HG02885 (cell line): ENCODE results near the gene IMP4.

ENCODE experiments used
- ATAC-seq: cut with Tn5 transposase; IDR thresholded peaks from one replicate; pipeline ENCODE4 v1.9.1; 2021; ENCODE audit warnings: mild to moderate bottlenecking; ENCODE audit not compliant: unreplicated experiment, poor library complexity

IMP4 gene

DNA sequence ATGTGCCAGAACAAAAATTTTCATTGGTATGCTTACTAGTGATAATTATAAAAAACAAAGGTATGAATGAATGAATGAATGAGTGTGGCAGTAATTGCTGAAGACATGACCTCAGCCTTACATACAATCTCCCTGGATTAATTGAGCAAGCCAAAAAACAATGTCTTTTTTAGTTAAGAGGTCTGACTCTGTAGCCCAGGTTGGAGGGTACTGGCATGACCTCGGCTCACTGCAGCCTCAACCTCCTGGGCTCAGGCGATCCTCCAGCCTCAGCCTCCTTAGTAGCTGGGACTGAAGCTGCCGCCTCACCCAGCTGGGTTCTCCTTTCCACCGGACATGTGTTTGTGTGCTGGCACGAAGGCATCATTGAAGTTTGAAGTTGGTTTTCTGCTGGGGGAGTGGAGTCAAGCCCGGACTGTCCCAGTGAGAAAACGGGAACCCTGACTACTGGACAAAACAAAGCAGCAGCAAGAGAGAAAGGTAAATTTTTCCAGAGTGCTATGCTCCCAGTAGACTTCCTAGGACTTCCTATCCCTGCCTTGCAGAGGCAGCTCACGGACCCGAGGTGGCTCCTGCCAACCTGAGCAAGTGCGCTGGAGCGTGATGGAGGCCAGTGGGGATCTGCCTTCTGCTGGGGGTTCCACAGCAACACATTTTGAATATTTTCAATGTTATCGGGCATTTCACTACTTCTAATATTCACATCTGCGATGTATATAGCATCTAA lies 6.4 kb upstream of the IMP4 start:
- ATAC-seq, result no peak

DNA sequence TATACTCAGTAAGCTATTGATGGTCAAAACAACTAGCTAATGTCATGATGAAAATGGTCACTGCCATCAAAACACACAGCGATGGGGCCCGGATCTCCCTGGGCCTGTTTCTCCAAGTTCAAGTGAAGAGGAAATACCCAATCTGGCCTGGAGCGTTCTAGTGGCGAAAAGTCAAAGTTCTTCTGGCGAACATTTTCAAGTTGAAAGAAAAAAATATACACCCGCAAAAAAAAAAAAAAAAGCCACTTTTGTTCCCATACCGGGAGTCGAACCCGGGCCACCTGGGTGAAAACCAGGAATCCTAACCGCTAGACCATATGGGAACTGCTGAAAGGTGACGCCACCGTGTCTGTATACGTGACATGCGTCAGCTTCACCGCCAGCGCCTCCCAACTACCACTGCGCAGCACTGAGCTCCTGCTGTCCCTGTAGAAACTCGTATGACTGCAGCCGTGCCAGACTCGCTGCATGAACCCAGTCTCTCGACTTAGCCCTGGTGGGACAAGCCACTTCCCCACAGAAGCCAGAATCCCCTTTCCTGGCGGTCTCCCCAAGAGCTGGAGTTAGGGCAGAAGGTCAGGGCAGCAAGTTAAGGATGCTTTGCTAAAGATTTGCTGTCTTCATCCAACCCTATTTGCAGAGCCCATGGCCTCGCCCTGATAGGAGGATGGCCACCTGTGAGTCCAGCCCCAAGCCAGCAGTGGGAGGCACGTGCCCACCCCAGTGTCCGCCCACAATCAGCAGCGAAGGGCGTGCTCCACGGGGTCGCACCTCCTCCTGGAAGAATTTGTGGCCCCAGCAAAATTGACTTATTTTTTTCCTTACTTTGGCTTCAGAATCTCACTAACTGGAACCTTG lies 5.6 kb upstream of the IMP4 start:
- ATAC-seq, result peak; percentile 43

DNA sequence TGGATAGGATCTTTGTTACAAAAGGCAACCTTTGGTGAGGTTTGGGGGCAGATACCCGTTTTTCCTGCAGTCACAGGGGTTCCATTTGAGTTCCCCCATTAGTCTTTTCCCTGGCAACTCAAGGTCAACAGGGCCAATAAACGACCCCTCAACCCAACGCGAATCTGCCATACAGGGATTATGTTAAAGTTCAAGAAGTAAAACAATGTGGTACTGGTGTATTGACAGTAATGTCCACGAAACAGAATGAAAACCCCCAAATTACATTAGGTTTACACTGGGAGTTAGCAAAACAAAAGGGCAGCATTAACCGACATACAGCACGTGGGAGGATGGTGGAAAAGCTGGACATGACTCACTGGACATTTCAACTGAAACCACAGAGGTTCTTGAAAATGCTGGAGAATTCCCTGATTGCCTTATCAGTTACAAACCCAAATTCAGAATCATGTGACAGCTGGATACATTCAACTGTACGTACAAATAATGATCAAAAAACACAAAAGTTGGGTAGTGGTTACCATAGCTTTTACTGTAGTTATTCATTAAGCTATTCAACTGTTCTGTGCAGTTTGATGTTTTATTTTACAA lies 4.9 kb upstream of the IMP4 start:
- no peak for ATAC-seq

DNA sequence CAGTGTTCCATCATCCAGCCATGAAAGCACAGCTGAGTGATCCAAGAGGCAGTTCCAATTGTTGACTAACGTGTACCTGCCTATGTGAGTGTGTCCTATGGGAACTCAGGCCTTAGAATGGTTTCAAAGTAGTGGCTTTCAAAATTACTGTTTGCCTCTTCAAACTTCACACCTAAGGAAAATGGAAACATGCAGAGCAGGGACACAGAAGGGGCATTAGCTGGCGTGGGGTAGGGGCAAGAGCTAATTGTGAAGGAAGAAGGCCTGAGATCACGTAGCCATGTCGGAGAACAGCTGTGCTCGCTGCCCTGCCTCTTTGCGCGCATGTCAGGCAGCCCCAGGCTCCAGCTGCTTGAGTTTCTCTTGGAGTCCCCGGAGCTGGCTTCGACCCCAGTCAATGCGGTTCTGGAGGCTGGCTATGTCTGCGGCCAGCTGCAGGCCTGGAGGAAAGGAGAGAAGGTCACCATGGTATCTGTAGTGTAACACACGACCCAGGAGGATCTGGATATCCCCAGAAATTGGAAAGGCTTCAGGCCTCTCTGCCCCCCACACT lies 3.8 kb upstream of the IMP4 start:
- ATAC-seq, result no peak

DNA sequence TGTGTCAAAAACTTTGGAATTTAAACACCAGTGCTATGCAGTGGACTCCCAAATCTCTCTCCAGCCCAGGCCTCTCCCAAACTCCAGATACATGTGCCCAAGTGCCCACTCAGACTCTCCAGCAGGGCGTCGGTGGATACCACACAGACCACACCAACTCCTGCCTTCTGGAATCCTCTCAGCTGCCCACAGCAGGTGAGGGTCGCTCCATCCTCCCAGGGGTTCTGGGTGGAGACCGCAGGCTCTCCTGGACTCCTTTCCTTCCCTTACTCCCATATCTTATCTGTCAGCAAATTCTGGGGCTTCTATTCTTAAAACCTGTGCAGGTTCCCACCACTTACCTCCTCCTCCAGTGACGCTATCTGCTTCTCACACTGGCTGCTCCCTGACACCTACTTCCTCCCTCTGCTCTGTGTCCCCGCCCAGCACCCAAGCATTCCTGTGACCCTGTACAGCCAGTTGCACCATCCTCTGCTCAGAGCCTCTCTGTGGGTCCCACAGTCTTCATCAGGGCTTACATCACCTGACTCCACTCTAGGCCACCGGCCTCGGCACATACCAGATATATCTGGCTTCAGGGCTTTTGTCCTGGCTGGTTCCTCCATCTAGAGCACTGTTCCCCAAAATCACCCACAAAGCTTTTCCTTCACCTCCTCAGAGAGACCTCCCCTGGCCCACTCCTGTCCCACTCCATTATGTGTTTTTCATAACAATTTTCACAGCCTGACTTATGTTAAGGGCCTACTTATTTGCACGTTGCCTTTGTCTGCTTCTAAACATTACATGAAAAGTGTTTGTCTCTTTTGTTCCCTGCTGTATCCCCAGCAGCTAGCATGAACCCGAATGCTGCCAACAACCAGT lies 2.6 kb upstream of the IMP4 start:
- no peak for ATAC-seq

DNA sequence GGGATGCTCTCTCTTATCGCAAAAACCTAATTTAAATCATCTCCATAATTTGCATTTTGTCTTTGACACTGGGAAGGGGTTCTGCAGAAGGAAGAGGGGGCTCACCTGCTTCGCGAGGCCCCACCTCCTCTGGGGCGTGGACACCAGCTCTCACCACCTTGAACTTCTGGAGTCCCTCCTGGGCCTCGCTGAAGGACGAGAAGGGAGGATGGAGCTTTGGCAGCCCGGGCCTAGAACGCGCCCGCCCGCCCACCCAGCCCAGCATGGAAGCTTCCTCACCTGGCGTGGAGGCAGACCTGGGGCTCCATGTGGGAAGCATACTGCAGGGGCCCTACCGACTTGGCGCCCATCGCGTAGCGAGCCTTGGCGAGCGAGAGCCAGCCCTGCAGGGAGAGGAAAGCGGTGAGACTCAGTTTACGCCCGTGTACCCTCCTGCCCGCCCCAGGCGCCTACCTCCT lies 1.1 kb upstream of the IMP4 start:
- ATAC-seq, result peak; percentile 2

DNA sequence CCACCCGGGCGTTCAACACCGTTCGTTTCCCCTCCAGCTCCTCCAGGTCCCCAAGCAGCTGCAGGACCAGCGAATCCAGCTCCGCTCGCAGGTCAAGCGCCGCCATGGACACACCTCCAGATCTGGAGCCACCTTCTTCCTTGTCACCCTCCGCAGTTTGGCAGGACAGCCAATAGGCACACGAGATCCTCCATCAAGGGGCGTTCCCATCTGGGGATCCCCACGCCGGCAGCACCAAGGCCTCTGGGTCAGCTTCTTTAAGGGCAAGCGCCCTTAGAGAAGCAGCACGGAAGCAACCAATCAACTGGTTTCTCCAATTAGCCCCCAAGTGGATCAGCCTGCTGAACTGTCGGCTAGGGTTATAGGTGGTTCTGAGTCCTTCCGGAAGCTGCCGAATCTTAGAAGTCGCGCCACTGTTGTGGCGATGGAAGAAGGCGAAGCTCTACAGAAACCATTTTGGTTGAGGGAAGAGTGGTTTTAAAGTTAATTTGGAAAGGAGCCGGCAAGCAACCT lies 621 bp upstream of the IMP4 start:
- ATAC-seq, result peak; percentile 77

DNA sequence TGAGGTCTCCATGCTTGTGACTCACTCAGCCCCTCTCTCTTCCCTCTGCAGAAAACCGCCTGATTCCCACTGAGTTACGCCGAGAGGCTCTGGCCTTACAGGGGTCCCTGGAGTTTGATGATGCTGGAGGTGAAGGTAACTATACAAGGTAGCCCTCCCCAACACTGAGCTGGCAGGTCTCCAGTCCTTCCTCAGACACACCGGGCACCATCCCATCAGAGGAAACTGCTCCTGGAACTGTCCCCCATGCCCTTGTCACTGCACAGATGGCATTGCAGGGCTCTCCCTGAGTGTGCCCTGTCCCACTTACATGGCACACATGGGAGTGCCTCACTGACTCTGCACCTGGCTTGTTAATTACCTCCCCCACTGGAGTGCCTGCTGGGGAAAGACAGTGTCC lies 1.9 kb downstream of the IMP4 start:
- no peak for ATAC-seq

DNA sequence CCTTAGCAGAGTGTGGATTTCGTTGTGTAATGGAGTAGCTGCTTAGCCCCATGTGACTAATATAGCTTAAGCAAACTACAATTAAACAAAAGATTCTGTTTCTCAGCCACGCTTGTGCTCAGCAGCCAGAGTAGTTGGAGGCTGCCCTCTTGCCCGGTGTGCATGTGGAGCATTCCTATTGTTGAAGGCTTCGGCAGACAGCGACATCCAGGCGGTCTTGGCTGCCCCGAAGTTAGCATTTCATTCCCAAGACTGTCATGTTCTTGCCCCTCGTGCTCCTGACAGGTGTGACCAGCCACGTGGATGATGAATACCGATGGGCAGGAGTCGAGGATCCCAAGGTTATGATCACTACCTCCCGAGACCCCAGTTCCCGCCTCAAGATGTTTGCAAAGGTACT lies 2.4 kb downstream of the IMP4 start:
- no peak for ATAC-seq

DNA sequence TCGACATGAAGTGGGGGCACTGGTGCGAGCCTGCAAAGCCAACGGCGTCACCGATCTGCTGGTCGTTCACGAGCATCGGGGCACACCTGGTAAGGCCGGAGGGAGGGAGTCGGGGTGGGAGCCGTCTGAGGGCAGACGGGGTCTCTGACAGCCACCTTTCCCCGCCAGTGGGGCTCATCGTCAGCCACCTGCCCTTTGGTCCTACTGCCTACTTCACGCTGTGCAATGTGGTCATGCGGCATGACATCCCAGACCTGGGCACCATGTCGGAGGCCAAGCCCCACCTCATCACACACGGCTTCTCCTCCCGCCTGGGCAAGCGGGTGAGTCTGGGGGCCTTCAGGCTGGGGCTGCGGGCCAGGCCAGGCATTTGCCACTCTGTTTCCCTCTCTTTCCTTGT lies 2.9 kb downstream of the IMP4 start:
- no peak for ATAC-seq

DNA sequence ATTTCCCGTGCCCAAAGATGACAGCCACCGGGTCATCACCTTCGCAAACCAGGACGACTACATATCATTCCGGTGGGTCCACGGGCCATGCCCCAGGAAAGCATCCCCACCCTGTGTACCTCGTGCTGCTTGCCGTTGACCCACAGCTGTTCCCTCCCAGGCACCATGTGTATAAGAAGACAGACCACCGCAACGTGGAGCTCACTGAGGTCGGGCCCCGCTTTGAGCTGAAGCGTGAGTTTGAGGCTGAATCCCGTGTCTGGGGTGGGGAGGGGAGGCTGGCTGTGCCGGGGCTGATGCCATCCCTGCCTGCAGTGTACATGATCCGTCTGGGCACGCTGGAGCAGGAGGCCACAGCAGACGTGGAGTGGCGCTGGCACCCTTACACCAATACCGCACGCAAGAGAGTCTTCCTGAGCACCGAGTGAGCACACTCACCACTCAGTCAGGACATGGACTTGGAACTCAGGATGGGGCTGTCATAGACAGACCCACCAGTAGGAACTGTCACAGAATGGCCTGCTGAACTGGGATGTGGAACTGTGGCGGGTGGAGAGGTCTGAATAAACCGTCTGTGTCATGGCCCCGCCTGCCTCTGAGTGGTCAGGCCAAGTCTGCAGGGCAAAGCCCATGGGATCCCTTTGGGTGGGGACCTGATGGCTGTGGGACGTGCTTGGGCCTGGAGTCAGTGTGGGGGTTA lies 3.5 kb downstream of the IMP4 start:
- ATAC-seq, result no peak

DNA sequence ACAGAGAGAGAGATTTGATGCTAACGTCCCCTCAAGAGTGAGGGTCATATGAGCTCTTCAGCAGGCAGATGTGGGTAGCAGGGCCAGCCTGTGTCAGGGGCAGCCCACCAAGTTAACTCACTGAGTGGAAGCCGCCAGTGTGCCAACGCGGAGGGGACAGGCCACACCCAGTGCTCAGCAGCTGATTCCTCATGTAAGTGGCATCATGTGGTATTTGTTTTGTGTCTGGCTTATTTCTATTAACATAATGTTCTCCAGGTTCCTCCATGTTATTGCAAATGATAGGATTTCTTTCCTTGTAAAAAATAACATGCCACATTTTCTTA lies 4.0 kb downstream of the IMP4 start:
- no peak for ATAC-seq

DNA sequence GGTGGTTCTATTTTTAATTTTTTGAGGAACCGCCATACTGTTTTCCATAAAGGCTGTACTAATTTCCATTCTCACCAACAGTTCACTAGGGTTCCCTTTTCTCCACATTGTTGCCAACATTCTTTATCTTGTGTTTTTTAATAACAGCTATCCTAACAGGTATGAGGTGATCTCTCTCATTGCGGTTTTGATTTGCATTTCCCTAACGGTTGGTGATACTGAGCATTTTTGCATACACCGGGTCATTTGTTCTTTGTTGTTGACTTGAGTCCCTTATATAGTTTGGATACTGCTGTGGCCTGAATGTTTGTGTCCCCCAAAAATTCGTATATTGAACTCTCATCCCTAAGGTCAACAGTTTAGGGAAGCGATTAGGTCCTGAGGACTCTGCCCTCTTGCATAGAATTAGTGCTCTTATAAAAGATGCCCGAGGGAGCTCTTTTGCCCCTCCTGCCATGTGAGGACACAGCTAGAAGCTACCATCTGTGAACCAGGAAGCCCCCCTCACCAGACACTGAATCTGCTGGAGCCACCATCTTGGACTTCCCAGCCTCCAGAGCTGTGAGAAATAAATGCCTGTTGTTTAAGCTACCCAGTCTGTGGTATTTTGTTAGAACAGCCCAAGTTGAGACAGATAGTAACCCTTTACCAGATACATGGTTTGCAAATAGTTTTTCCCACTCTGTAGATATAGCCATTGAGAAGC lies 4.7 kb downstream of the IMP4 start:
- no peak for ATAC-seq

DNA sequence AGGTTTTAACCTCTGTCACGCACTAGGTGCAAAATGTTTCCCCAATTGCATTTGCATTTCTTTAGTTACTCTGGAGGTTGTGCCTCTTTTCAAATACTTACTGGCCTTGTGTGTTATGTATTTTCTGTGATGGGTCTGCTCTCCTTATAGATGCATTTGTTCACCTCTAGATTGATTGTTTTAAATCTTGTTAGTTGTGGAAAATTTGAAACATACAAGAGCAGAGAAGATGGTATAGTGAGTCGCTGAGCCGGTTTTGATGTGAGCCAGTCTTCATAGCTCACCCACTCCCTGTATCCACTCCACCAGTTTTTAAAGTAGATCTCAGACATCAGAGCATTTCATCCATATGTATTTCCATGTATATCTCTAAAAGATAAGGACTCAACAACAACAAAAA lies 6.5 kb downstream of the IMP4 start:
- no peak for ATAC-seq

DNA sequence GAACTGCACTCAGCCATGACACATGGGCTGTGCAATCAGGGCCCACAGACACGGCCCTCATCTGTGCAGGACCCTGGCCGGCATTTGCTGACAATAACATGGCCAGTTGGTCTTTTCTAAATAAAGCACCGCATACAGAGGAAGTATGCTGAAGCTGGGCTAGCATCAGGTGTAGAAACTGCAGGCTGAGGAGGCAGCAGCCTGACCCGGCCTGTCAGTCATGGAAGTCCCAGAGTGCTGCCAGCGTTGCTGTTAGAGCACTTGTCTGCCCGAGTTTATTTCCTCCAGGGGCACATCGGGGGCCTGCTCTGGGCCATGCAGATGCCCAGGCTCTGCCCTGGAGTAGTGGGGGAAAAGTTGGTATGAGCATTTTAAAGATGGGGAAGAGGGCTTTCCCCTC lies 9.0 kb downstream of the IMP4 start:
- ATAC-seq, result no peak

DNA sequence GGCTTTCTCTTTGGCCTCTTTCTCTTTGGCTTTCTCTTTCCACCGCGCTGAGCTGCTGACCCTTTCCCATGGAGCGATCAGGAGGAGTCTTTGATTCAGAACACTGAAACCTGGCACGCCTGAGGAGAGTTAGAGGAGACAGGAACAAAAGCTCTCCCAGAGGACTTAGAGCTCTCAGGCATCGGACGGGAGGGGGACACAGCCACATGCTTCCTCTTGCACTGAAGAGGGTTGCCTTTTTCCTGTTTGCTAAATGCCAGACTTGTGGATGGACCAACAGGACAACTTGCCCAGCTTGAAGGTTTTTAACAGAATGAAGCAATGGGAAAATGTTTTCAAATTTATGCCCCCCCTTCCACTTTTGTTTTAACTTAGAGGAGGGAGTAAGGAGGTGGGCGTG lies 9.5 kb downstream of the IMP4 start:
- ATAC-seq, result no peak

DNA sequence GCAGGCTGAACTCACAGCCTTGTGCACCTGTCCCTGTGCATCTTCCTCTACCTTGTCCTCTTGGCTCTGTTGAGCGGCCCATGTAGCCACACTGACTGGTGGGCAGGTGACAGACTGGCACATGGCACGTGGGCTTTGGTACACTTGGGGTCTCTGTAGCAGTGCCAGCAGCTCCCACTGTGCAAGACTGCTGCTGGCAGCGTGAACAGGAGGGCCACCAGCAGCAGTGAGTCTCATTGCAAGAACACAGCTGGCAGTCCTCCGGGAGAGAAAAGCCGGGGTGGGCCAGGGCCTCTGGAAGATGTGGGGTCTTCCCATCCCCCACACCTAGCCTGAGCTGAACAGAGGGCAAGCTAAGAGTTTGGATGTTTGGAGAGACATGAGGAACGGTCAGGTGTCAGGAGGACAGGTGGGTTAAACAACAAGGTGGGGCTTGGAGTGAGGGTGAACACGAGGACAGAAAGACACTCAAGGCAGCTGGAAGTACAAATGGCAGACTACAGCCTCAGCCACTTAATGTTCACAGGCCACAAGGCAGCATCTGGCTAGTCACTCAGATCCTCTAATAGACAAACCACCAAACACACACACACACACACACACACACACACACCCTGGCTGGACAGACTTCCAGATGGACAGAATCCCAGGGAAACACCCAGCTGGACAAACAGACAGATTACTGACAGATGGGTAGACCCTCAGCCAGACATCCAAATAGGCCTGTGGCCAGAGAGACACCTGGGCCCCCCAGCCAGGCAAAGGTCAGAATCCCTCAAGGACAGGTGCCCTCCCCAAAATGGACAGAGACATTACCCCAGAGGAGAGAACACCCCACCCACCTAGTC lies 10.8 kb downstream of the IMP4 start:
- ATAC-seq, result no peak

DNA sequence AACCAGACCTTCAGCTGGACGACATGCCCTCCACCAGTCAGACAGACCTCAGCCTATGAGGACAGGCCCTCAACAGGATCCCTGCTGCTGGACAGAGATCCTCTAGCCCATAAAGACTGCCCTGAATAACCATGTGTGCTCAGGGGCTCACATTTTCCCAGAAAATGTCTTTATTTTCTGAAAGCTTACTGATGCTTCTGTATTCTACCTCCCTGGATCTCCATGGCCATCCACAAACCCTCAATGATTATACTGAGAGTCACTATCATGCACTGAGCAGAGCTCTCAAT lies 11.4 kb downstream of the IMP4 start:
- no peak for ATAC-seq
